IPS DF 19.7 (cell line): ENCODE measurements around the gene MMRN1.

Source experiments
- DNase-seq: peaks from one replicate; pipeline ENCODE4 v3.0.0-alpha.2; 2013; ENCODE audit warnings: low read depth, low spot score

The MMRN1 gene

GRCh38 chr4:89906777-89907521 is 12.3 kb downstream of the MMRN1 start:
- no peak for DNase-seq

DNA sequence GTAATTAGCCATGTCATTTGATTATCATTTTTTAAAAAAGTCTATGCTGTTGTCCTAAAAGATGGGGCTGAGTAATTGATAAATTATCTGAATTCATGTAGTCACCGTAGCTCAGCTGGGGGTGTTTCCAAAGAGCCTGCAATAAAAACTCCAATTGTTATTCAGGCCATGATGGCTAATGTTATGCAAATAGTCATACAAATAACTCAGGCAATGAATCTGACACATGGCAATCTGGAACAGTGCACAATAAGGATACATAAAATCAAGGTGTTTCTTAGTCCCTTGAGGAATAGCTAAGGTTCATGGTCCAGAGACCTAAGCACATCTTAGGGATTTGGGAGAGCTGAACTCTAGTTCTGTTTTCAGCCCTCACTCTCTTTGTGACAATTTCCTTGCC is 15.2 kb downstream of the MMRN1 start:
- no peak for DNase-seq

DNA sequence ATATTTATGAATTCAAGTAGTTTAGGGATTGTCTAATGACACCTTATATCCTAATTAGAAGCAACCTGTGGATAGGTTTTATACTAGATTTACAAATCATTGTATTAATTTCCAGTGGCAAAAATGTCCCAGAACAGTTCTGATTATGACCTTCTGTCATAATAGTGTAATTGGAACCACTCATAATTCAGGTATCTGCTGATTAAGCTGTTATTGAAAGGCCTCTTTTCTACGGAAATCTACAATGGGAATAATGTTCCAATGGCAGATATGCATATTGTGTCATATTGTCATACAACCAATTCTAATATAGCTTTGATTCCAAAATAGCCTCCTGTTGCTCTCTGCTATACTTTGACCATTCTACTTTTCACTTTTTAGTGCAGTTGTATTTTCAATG is 19.0 kb downstream of the MMRN1 start:
- no peak for DNase-seq

DNA sequence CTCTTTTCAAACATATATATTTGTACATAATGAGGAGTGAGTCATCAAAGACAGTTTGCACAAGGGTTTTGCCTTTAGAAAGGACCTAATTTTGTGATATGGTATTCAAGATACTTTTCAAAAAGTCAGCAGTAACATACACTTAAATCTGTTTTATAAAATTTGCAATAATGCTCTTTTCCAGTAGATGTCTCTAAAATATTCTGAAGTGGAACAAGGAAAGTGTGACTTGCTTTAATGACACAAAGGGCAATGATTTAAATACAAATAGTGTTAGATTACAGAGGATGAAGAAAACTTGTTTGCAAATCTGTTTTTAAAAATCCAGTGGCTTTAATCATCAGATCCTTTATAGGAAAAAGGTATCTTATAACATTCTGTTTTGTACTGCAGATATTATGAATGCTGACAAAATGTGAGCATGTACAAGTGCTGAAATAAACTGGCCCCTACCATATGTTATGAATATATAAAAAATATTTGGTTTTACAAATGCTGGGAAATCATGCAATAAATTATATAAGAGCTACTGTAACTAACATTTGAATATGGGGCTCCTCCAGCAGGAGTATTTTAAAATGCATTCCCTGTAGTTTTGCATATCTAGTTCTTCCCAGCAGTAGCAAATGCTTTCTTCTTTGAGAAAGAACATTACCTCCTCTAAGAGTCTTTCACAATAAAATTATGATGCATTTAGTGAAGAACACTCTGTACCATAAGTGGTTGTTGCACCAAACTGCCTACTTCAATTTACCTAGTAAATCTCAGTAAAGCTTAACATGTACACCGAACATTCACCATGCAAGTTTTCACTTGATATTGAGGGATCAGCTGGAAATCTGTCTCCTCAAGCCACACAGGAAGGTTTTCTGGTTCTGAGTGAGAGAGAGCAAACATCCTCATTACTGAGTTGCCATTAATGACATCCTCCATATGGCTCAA is 20.2 kb downstream of the MMRN1 start:
- DNase-seq = no peak

DNA sequence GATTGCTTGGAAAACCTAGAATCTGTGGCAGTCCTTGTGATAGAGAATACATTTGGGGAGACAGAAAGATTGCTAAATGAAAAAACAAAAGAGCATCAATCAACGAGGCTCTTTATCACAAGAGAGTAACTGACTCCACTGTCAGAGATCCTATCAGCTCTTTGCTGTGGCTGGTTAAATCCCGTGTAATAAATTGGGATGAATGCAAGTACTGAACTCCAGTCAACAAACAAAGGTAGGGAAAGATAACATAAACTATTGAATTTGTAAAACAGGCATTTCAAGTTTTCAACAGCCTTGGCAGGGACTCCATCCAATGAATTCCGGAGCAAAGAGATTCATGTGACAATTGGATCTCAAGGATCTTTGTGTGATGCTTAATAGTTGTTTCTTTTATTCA is 21.3 kb downstream of the MMRN1 start:
- DNase-seq = no peak

DNA sequence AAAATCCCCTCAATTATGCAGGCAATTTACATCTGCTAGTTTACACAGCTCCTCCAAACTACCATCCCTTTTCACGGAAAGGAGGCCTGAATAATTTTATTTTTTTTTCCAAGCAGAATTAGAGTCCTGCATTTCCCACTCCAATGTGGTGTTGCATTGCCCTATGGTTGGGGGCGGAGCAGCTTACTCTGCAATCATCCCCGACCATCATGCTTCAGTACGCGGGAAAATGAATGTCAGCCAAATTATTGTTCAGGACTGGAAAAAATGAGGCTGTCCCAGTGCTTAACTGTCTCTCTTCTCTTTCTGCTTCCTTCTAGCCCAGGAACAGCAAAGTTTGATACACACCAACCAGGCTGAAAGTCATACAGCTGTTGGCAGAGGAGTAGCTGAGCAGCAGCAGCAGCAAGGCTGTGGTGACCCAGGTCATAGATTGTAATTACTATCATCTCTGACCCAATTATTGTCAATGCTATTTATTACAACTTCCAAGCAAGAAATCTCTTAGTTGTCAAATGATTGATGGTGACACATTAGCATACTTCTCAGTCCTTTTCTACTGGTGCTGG is 28.3 kb downstream of the MMRN1 start:
- no peak for DNase-seq

- no peak for DNase-seq
Observed at GRCh38 chr4:89928838-89929237, 34.2 kb downstream of the MMRN1 start.

GRCh38 chr4:89929425-89930159 is 34.9 kb downstream of the MMRN1 start:
- DNase-seq = no peak

DNA sequence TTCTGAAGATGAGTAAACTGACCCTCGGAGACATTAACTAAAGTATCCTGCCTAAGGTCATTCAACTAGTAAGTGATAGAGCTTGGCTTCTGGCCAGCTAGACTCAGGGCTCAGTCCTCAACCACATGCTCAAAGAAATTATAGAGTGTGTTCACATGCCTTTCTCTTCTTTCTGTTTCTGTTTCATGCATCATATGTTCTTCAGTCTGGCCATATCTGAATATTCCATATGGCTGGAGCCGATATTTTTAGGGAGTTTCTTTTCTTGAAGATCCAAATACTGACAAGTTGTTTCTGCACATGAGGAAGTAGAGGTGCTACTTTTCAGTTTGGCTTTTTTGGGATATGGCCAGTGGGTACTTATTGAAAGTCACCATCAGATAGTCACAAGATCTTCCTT is 44.9 kb downstream of the MMRN1 start:
- DNase-seq = no peak

DNA sequence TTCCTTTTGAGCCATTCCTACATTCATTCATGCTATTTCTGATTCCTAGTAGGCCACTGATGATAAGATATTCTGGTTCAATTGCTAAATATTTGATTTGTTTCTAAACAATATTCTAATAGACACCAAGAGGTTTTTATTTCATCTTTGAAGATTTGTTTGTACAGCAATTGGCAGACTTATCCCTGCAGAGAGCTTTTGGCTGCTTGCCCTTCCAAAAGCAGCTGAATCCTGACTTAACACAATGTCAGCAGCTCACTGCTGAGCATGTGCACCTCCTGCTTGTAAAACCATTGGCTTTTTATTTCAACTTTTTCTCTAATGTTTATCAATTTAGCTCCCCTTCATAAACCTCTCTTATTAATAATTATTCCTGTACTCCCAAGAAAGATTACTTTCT is 45.3 kb downstream of the MMRN1 start:
- no peak for DNase-seq

GRCh38 chr4:89942811-89943210 is 48.2 kb downstream of the MMRN1 start:
- DNase-seq = no peak

DNA sequence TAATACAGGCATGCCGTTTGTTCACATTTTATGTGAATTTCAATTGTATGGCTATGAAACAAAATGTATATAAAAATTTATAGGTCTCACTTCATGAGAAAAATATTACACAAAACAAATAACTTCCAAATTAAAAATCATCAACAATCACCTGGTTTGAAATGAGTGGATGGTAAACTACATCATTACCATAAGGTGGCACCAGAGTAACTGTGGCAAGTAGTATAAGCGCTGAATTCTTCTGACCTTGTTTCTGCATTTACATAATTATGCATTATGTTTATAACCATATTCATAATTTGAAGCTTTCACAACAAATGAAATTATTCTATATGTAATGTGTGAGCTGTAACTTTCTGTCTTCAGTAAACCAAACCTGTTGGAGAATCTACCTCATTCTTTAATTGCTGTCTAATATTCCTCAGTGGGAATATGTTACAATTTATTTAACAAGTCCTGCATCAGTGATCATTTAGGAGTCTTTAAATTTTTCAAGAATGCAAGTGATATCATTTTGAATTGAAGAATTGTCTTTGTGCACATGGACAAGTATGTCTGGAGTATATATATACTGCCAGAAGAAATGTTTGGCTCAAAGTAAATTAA is 55.2 kb downstream of the MMRN1 start:
- no peak for DNase-seq

DNA sequence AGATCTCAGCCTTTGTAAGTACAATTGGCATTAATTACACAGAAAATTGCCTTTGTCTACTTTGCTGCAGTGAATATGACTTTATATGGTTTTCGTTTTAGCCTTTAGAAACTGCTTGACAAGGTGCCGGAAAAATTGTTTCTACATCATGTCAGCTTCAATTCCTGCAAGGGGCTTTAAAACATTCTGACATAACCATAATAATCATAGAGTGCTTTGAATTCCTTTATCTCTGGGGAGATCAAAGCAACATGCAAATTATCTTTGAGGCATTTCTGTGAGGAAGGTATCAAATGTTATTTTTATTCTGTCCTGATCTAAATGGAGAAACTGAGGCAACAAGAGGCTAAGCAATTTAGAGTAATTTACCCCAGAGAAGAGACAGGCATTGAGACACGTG is 57.8 kb downstream of the MMRN1 start:
- no peak for DNase-seq

DNA sequence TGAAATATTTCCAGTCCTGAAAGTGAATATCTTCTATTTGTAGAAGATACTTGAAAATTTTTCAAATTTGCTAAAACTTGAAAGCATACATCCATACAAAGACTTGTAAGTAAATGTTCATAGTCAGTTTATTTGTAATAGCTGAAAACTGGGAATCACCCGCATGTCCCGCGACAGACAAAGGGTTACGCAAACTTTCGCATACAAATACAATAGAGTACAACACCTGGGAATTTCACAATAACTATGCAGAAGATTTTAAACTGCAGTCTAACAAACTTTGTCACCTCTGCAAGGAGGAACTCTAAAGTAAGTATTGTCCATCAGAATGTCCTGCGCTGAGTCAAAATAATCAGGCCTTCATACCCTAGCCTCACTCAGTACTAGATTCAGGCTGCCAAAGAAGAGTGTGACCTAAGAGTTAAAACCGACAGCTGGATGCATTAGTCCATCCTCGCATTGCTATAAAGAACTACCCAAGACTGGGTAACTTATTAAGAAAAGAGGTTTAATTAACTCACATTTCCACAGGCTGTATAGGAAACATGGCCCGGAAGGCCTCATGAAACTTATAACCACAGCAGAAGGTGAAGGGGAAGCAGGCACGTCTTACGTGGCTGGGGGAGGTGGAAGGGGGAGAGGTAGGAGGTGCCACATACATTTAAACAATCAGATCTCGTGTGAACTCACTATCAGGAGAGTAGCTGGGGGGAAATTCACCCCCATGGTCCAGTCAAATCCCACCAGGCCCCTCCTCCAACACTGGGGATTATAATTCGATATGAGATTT is 60.4 kb downstream of the MMRN1 start:
- DNase-seq = no peak

DNA sequence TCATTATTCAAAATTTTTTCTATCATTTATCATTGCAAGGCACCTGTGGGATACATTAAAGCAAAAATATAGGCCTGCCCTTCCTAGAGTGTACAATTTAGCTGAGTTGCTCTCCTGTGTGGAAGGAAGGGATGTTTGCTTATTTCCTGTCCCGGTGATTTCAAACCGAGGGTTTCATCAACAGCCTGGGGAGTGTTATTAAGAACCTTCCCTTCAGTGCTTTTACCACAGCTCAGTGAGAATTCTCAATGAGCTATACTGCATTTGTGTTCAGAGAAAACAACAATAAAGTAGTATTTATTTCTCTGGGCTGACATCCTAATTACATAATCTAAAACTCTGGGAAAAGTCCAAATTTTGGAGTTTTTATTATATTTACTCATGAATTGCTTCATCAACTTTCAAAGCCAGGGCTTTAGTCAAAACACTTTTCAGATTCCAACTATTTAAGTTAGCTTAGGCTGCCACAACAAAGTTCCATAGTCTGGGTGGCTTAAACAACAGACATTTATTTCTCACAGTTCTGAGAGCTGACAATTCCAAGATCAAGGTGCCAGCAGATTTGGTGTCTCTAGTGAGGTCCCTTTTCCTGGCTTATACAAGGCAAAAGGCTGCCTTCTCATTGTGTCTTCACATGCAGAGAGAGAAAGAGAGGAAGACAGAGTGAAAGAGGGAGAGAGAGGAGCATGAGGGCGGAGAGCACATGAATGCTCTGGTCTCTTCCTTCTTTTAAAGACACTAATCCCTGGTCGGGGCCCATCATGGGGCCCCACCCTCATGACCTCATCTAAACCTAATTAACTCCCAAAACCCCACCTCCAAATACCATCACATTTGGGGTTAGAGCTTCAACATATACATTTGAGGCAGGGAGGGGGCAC is 62.6 kb downstream of the MMRN1 start:
- no peak for DNase-seq

DNA sequence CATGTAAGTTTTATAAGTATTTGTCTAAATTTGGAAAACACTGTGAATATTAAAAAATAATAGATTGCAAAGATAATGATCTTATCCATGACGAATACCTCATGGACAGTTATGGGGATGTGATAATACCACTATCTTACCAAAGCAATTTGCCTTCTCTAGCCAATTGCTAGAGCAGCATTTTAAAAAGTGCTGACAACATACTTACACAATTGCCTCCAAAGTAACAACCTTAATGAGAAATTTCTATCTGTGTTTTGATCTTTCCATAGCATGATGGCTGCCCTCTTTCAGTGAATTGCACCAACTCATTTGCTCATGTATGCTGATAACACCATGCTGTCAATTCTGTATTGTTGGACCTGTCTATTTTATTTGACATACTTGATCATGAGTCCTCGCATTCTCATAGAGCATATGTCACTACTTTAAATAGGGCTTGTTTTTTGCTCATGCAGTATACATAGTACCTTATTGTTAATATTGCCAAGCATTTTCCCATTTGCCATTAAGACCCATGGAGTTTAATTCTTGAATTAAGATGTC is 87.2 kb downstream of the MMRN1 start:
- no peak for DNase-seq

- DNase-seq = no peak
Observed at GRCh38 chr4:89988268-89988667, 93.6 kb downstream of the MMRN1 start.

- DNase-seq = no peak
Observed at GRCh38 chr4:89992744-89993143, 98.1 kb downstream of the MMRN1 start.

DNA sequence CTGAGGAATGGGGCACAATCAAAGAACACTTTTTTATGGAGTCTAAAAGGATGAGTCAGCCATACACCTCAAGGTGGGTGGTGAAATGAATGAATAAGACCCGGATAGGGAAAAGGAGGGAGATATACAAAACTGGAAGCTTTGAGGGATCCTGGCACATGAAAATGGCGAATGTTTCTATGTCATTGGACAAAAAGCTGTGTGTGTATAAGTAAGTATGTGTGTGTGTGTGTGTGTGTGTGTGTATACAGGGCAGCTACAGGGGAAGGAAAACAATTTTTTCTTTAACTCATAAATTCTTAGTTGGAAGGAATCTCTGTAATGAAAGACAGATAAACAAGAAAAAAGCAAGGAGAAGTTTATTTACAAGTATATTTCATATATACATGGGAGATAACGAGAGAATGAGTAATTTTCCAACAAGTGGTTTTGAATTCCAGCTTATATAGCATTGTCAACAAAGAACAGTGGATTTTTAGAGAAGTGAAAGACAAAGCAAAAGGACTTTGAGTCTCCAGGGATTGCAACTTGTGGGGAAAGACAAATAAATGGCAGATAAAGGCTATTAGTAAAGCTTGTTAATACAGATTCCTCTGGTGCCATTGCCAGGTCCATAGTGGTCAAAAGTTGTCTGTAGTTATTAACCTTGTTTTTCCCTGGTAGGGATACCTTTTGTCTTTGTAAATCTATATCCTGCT is 99.7 kb downstream of the MMRN1 start:
- no peak for DNase-seq
